H1 (cell line): ENCODE data around the gene FBXL5. TPM values are rescaled to one million over a fixed set of nuclear protein-coding genes. Genes with fewer than 3 reads are reported as not detected.
A peak's percentile ranks its signal among the peaks of the same experiment; 100 is the strongest.

Experiments
- CTCF ChIA-PET: fragments of 300-600 bp; sonication (Branson Sonifier 250); formaldehyde crosslinking; loops from one replicate; lab custom pipeline; 2021; ENCODE audit not compliant: partially characterized antibody; lab: Charles Lee
- POLR2A ChIA-PET: fragments of 300-600 bp; sonication (Branson Sonifier 250); formaldehyde crosslinking; loops from one replicate; lab custom pipeline; 2021; ENCODE audit warnings: inconsistent platforms; ENCODE audit not compliant: partially characterized antibody; lab: Charles Lee
- DNase-seq, 2 experiments: peaks; one replicate each; pipeline versions ENCODE4 v3.0.0 to v3.0.0-alpha.2; 2010 to 2022; ENCODE audit warnings: low spot score in 2 of 2, low read depth in 1 of 2, mixed read lengths in 1 of 2
- FAIRE-seq: peaks from 2 replicates; lab custom pipeline; 2011; peaks lifted over from hg19 to GRCh38; lab: Jason Lieb, UNC
- H2AFZ ChIP-seq: 2 replicates; pipeline ENCODE4 v1.8.1; 2012; ENCODE audit warnings: low read length, inconsistent platforms
- H2AK5ac ChIP-seq: 2 replicates; pipeline ENCODE4 v1.6.1; 2013; ENCODE audit warnings: low read depth, low read length
- H2BK120ac ChIP-seq: replicated peaks from 2 replicates; pipeline ENCODE3; 2013; ENCODE audit warnings: low read depth, low read length, inconsistent platforms
- H2BK12ac ChIP-seq: 2 replicates; pipeline ENCODE4 v1.6.1; 2013; ENCODE audit warnings: low read depth, low read length
- H2BK15ac ChIP-seq: 2 replicates; pipeline ENCODE4 v1.6.1; 2013; ENCODE audit warnings: low read length
- H2BK20ac ChIP-seq: 2 replicates; pipeline ENCODE4 v1.6.1; 2013; ENCODE audit warnings: low read length
- H2BK5ac ChIP-seq: 2 replicates; pipeline ENCODE4 v1.6.1; 2013; ENCODE audit warnings: low read depth, low read length
- H3K14ac ChIP-seq: 2 replicates; pipeline ENCODE4 v1.6.1; 2013; ENCODE audit warnings: inconsistent platforms; ENCODE audit not compliant: insufficient read length
- H3K18ac ChIP-seq: 2 replicates; pipeline ENCODE4 v1.6.1; 2013; ENCODE audit warnings: low read length; ENCODE audit errors: extremely low read depth
- H3K23ac ChIP-seq: 2 replicates; pipeline ENCODE4 v1.6.1; 2013; ENCODE audit warnings: inconsistent platforms; ENCODE audit not compliant: insufficient read length
- H3K23me2 ChIP-seq: 2 replicates; pipeline ENCODE4 v1.6.1; 2013; ENCODE audit warnings: low read depth, low read length
- H3K27ac ChIP-seq: 2 replicates; pipeline ENCODE4 v1.6.1; 2011; ENCODE audit warnings: low read depth, low read length, inconsistent platforms
- H3K27me3 ChIP-seq, 4 experiments: replicated peaks in 1 of 4; 1 replicate in 1 of 4; 2 replicates in 3 of 4; pipeline versions ENCODE4 v1.6.1 to v1.8.1; 2011 to 2013; ENCODE audit warnings: low read length in 3 of 4, mild to moderate bottlenecking in 3 of 4, inconsistent platforms in 2 of 4, mixed read lengths in 2 of 4, moderate library complexity in 1 of 4; ENCODE audit not compliant: control insufficient read depth in 3 of 4, insufficient read depth in 3 of 4; ENCODE audit errors: extremely low read depth in 1 of 4
- H3K36me3 ChIP-seq, 4 experiments: 2 replicates each; pipeline versions ENCODE4 v1.6.1 to v1.8.1; 2011 to 2013; ENCODE audit warnings: mild to moderate bottlenecking in 4 of 4, low read length in 3 of 4, moderate library complexity in 2 of 4, control low read depth in 1 of 4, inconsistent platforms in 1 of 4; ENCODE audit not compliant: insufficient read depth in 4 of 4, control insufficient read depth in 2 of 4
- H3K4ac ChIP-seq: replicated peaks from 2 replicates; pipeline ENCODE3; 2013; ENCODE audit warnings: low read length, low read depth, mixed read lengths, inconsistent platforms; ENCODE audit not compliant: insufficient read length
- H3K4me1 ChIP-seq, 4 experiments: replicated peaks in 1 of 4; 1 replicate in 1 of 4; 2 replicates in 3 of 4; pipeline versions ENCODE4 v1.6.1 to v1.8.1; 2011 to 2013; ENCODE audit warnings: low read length in 3 of 4, inconsistent platforms in 2 of 4, mixed read lengths in 1 of 4; ENCODE audit not compliant: insufficient read depth in 4 of 4, control insufficient read depth in 3 of 4
- H3K4me2 ChIP-seq, 2 experiments: 2 replicates each; pipeline versions ENCODE4 v1.6.1 to v1.8.1; 2011 to 2013; ENCODE audit warnings: low read depth in 2 of 2, low read length in 2 of 2, control low read depth in 1 of 2, inconsistent platforms in 1 of 2, mild to moderate bottlenecking in 1 of 2; ENCODE audit not compliant: insufficient read depth in 1 of 2
- H3K4me3 ChIP-seq, 4 experiments: fragments of 200-600, 300-600 bp in 1 of 4; sonication (generic), shearing (Covaris generic), sonication (Bioruptor Twin) in 1 of 4; 2 replicates each; pipeline versions ENCODE4 v1.5.1 to v1.8.1; 2011 to 2016; ENCODE audit warnings: low read length in 4 of 4, low read depth in 3 of 4, control low read depth in 2 of 4, inconsistent platforms in 2 of 4, mild to moderate bottlenecking in 2 of 4, mixed read lengths in 1 of 4, moderate library complexity in 1 of 4; ENCODE audit not compliant: insufficient read depth in 2 of 4; ENCODE audit errors: extremely low read depth in 1 of 4
- H3K56ac ChIP-seq: replicated peaks from 2 replicates; pipeline ENCODE3; 2013; ENCODE audit warnings: low read depth, mild to moderate bottlenecking, mixed read lengths, low read length, inconsistent platforms; ENCODE audit not compliant: insufficient read length
- H3K79me1 ChIP-seq: 2 replicates; pipeline ENCODE4 v1.6.1; 2013; ENCODE audit warnings: low read depth, low read length, control low read depth
- H3K79me2 ChIP-seq, 2 experiments: 2 replicates each; pipeline versions ENCODE4 v1.6.1 to v1.8.1; 2012 to 2013; ENCODE audit warnings: low read length in 2 of 2, mild to moderate bottlenecking in 2 of 2, inconsistent platforms in 1 of 2; ENCODE audit not compliant: insufficient read depth in 2 of 2, control insufficient read depth in 1 of 2
- H3K9ac ChIP-seq, 4 experiments: replicated peaks in 1 of 4; 1 replicate in 1 of 4; 2 replicates in 3 of 4; pipeline versions ENCODE4 v1.6.1 to v1.8.1; 2011 to 2013; ENCODE audit warnings: low read depth in 3 of 4, low read length in 3 of 4, control low read depth in 2 of 4, mild to moderate bottlenecking in 2 of 4, moderate library complexity in 2 of 4, inconsistent platforms in 1 of 4; ENCODE audit errors: extremely low read depth in 1 of 4
- H3K9me3 ChIP-seq, 2 experiments: 2 replicates each; pipeline versions ENCODE4 v1.6.1 to v1.8.1; 2012 to 2013; ENCODE audit warnings: mild to moderate bottlenecking in 2 of 2, moderate library complexity in 2 of 2, control low read depth in 1 of 2, inconsistent platforms in 1 of 2, low read depth in 1 of 2, low read length in 1 of 2, mixed read lengths in 1 of 2; ENCODE audit not compliant: insufficient read depth in 2 of 2
- H4K20me1 ChIP-seq, 2 experiments: replicated peaks in 1 of 2; 2 replicates each; pipeline versions ENCODE3 to v1.8.1; 2011 to 2013; ENCODE audit warnings: inconsistent platforms in 2 of 2, low read length in 2 of 2, mild to moderate bottlenecking in 1 of 2; ENCODE audit not compliant: insufficient read depth in 2 of 2, control insufficient read depth in 1 of 2
- H4K5ac ChIP-seq: 2 replicates; pipeline ENCODE4 v1.6.1; 2013; ENCODE audit warnings: low read length, low read depth, mixed read lengths, inconsistent platforms; ENCODE audit not compliant: insufficient read length
- H4K8ac ChIP-seq: 2 replicates; pipeline ENCODE4 v1.8.0; 2013; ENCODE audit warnings: mild to moderate bottlenecking, moderate library complexity, low read length, inconsistent platforms; ENCODE audit not compliant: insufficient read depth; ENCODE audit errors: extremely low read depth
- H4K91ac ChIP-seq: replicated peaks from 2 replicates; pipeline ENCODE3; 2013; ENCODE audit warnings: low read length, mixed read lengths, inconsistent platforms; ENCODE audit not compliant: insufficient read length
- CREB1 ChIP-seq: IDR thresholded peaks from 2 replicates; pipeline ENCODE4 v1.6.1; 2012; ENCODE audit warnings: inconsistent platforms
- GABPA ChIP-seq: IDR thresholded peaks from 2 replicates; pipeline ENCODE4 v1.6.1; 2011; ENCODE audit warnings: mild to moderate bottlenecking, low read length, moderate library complexity, borderline replicate concordance; ENCODE audit not compliant: insufficient read depth
- HDAC2 ChIP-seq, 2 experiments: fragments of 300-600 bp in 1 of 2; sonication (generic) in 1 of 2; IDR thresholded peaks; 2 replicates each; pipeline ENCODE4 v1.6.1; 2011 to 2012; ENCODE audit warnings: low read depth in 2 of 2, low read length in 2 of 2, mild to moderate bottlenecking in 2 of 2, moderate library complexity in 2 of 2, borderline replicate concordance in 1 of 2, inconsistent platforms in 1 of 2
- HDAC6 ChIP-seq: IDR thresholded peaks from one replicate; pipeline ENCODE4 v1.7.1; 2012; ENCODE audit warnings: low read depth, mild to moderate bottlenecking, inconsistent platforms, low read length, moderate library complexity
- RAD21 ChIP-seq, 2 experiments: IDR thresholded peaks in 1 of 2; conservative IDR thresholded peaks in 1 of 2; 2 replicates each; pipeline ENCODE4 v1.6.1; 2011; ENCODE audit warnings: low read depth in 2 of 2, low read length in 2 of 2, improper control_type of control experiment in 1 of 2, inconsistent platforms in 1 of 2, mild to moderate bottlenecking in 1 of 2, moderate library complexity in 1 of 2
- RNF2 ChIP-seq: fragments of 200-900, 300-1000 bp; sonication (generic); IDR thresholded peaks from 2 replicates; pipeline ENCODE4 v1.7.1; 2016; ENCODE audit warnings: borderline replicate concordance, low read depth, mild to moderate bottlenecking, antibody characterized with exemption, low read length; ENCODE audit not compliant: poor library complexity, severe bottlenecking; ENCODE audit errors: missing control alignments
- SAP30 ChIP-seq: fragments of 300-600 bp; sonication (generic); IDR thresholded peaks from 2 replicates; pipeline ENCODE4 v1.7.1; 2012; ENCODE audit warnings: low read length, moderate library complexity, mild to moderate bottlenecking, inconsistent platforms; ENCODE audit not compliant: insufficient read depth, insufficient replicate concordance
- TCF12 ChIP-seq: IDR thresholded peaks from 2 replicates; pipeline ENCODE4 v1.6.1; 2011; ENCODE audit warnings: low read depth, mild to moderate bottlenecking, low read length
- WGBS, 2 experiments: shearing (Covaris generic) in 1 of 2; methylation state at CpG; one replicate each; pipeline versions ENCODE4 v1.1.6 to v1.1.7; 2013 to 2015; ENCODE audit warnings: low lambda C conversion rate in 2 of 2, mixed read lengths in 2 of 2, inconsistent platforms in 1 of 2, low coverage in 1 of 2, missing lambda C conversion rate in 1 of 2; ENCODE audit not compliant: insufficient replicate concordance in 2 of 2, insufficient coverage in 1 of 2, insufficient read length in 1 of 2; ENCODE audit errors: extremely low coverage in 1 of 2, missing lambda C conversion rate in 1 of 2; 5-methylcytosine and 5-hydroxymethylcytosine counted together
- polyA plus RNA-seq, 7 experiments: library from polyadenylated mRNA; depleted of rRNA in 3 of 7; stranded (reverse) in 5 of 7; unstranded in 2 of 7; fragments of >200 nt in 5 of 7; fragments of 200-250 nt in 2 of 7; gene quantifications; 1 replicate in 5 of 7; 2 replicates in 1 of 7; 4 replicates in 1 of 7; pipeline versions ENCODE4 v1.2.1 to v1.2.3, GENCODE V29; 2011 to 2013; ENCODE audit warnings: missing spikeins in 2 of 7, mixed read lengths in 2 of 7
- total RNA-seq: library from RNA; stranded (reverse); fragmentation: NEBNext Ultra II Directional; extraction: Animal tissue kit (Norgen Biotek cat#: 25700); gene quantifications from 2 replicates; pipeline ENCODE4 v1.2.1, GENCODE V29; 2021
- TF ChIP-seq, protein P1 (sequence below): IDR thresholded peaks from 2 replicates; pipeline ENCODE4 v1.6.1; 2011; ENCODE audit warnings: low read depth, mild to moderate bottlenecking, low read length; ENCODE audit not compliant: insufficient read depth

FBXL5 gene
- total and polyA plus RNA-seq, 2 of the 8 experiments (the other 6 are each of a cell fraction or from before 2014, with no cell fraction given) = 34.6 to 62.7 TPM

- H3K27ac ChIP-seq = no peak overlapping the region
- H3K4me3 ChIP-seq = no peak overlapping the region
- no peaks in the 10 kb centered on the region for H3K79me2 ChIP-seq
- H2AK5ac ChIP-seq = no peak overlapping the region
- no peak overlapping the region for H3K56ac ChIP-seq
- no peak overlapping the region for H3K9ac ChIP-seq
- H2BK20ac ChIP-seq = no peak overlapping the region
- H3K4me2 ChIP-seq = no peak overlapping the region
- no peak overlapping the region for H3K23ac ChIP-seq
- no peaks in the 10 kb centered on the region for H3K27me3 ChIP-seq
- ChIA-PET POLR2A (interaction anchor here (1.7 kb wide), 1 partner anchor 10 kb away, joined by 8 read pairs; no protein-coding TSS in a partner anchor), CTCF (interaction anchor here (1.1 kb wide), 1 partner anchor 19 kb away, joined by 3 read pairs; no protein-coding TSS in a partner anchor)
- no peaks in the 10 kb centered on the region; the same call in 1 of the 2 replicates for H3K23me2 ChIP-seq
- H4K20me1 ChIP-seq = no peaks in the 10 kb centered on the region
- no peak for DNase-seq
- no peak for FAIRE-seq
- peaks cover 2 to 13% (median 5%) of the 10 kb centered on the region in 4 experiments; a peak in 4 of 7 replicates for H3K4me1 ChIP-seq
- no peak overlapping the region for H2AFZ ChIP-seq
- no peak overlapping the region for H2BK15ac ChIP-seq
- TF ChIP-seq RNF2 (no peak), RAD21 (IDR thresholded peaks at IDR 0.05 in 1 of 2, conservative IDR thresholded peaks at IDR 0.05 in 1 of 2; ENCODE audit: low read depth in 2 of 2, low read length in 2 of 2) (no peak), SAP30 (no peak), TCF12 (no peak), HDAC6 (no peak), HDAC2 (IDR thresholded peaks at IDR 0.05; ENCODE audit: borderline replicate concordance in 1 of 2, low read depth in 2 of 2, low read length in 2 of 2) (no peak), CREB1 (no peak), GABPA (no peak)
- TF ChIP-seq, protein P1, sequence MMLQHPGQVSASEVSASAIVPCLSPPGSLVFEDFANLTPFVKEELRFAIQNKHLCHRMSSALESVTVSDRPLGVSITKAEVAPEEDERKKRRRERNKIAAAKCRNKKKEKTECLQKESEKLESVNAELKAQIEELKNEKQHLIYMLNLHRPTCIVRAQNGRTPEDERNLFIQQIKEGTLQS = no peak
- H3K79me1 ChIP-seq = no peaks in the 10 kb centered on the region
- H3K18ac ChIP-seq = no peak overlapping the region
- H4K91ac ChIP-seq = no peak overlapping the region
- H3K14ac ChIP-seq = no peak overlapping the region
- 94% methylated on average over 4 of the region's 4 CpGs; no CpG with 5 or more reads in 1 of the 2 experiments for WGBS, 2 experiments
- H2BK12ac ChIP-seq = peak overlapping the region; percentile 56; the same call in 1 of the 2 replicates
- no peaks in the 10 kb centered on the region for H3K36me3 ChIP-seq
- H2BK5ac ChIP-seq = no peak overlapping the region
- no peak overlapping the region for H3K4ac ChIP-seq
- H3K9me3 ChIP-seq = no peaks in the 10 kb centered on the region; a peak in 1 of 4 replicates
- H4K5ac ChIP-seq = no peak overlapping the region
- H2BK120ac ChIP-seq = no peak overlapping the region
- no peak overlapping the region for H4K8ac ChIP-seq
Measured at GRCh38 chr4:15694431-15694830, 39.3 kb upstream of the FBXL5 start.
